ENCODE data around the gene EHBP1L1. TPM values are rescaled to one million over a fixed set of nuclear protein-coding genes. Genes with fewer than 3 reads are reported as not detected.

Gene EHBP1L1
- total and polyA plus RNA-seq, 2 of the 13 experiments (the other 11 are each of a cell fraction or from before 2014, with no cell fraction given): 8.3 to 10.6 TPM

- TF ChIP-seq BRCA1 (CRISPR knock-in tag; IDR thresholded peaks at IDR 0.05) (no peak), KDM6A (CRISPR knock-in tag; IDR thresholded peaks at IDR 0.05; ENCODE audit: low read depth) (no peak), ZNF687 (CRISPR knock-in tag; IDR thresholded peaks at IDR 0.05) (peak; percentile 38), ZNF326 (CRISPR knock-in tag; IDR thresholded peaks at IDR 0.05; ENCODE audit: borderline replicate concordance) (0 out of 2 replicates have a peak, but pooled peaks have one; percentile 28), SALL1 (CRISPR knock-in tag; IDR thresholded peaks at IDR 0.05) (0 out of 2 replicates have a peak, but pooled peaks have one; percentile 9), ZNF350 (CRISPR knock-in tag; IDR thresholded peaks at IDR 0.05; ENCODE audit: borderline replicate concordance, low read depth) (0 out of 2 replicates have a peak, but pooled peaks have one; percentile 35), SIX1 (CRISPR knock-in tag; IDR thresholded peaks at IDR 0.05; ENCODE audit: borderline replicate concordance) (no peak), TBX2 (CRISPR knock-in tag; IDR thresholded peaks at IDR 0.05; ENCODE audit: borderline replicate concordance) (peak; percentile 16; the same call in 1 of the 2 replicates), SP140L (CRISPR knock-in tag; IDR thresholded peaks at IDR 0.05; ENCODE audit: borderline replicate concordance) (no peak), SAP130 (CRISPR knock-in tag; IDR thresholded peaks at IDR 0.05; ENCODE audit: low read depth) (0 out of 2 replicates have a peak, but pooled peaks have one; percentile 14), SP4 (CRISPR knock-in tag; IDR thresholded peaks at IDR 0.05) (peak; percentile 27; the same call in 1 of the 2 replicates), NONO (IDR thresholded peaks at IDR 0.05) (no peak), NONO (CRISPR knock-in tag; conservative IDR thresholded peaks at IDR 0.05) (peak; percentile 63; the same call in 1 of the 2 replicates), RARA (CRISPR knock-in tag; IDR thresholded peaks at IDR 0.05) (0 out of 2 replicates have a peak, but pooled peaks have one; percentile 7), IRF9 (CRISPR knock-in tag; IDR thresholded peaks at IDR 0.05; ENCODE audit: borderline replicate concordance) (0 out of 2 replicates have a peak, but pooled peaks have one; percentile 29)
- TF ChIP-seq, protein P1, sequence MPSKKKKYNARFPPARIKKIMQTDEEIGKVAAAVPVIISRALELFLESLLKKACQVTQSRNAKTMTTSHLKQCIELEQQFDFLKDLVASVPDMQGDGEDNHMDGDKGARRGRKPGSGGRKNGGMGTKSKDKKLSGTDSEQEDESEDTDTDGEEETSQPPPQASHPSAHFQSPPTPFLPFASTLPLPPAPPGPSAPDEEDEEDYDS (CRISPR knock-in tag; IDR thresholded peaks at IDR 0.05): 0 out of 2 replicates have a peak, but pooled peaks have one; percentile 35
- TF ChIP-seq, protein P2, sequence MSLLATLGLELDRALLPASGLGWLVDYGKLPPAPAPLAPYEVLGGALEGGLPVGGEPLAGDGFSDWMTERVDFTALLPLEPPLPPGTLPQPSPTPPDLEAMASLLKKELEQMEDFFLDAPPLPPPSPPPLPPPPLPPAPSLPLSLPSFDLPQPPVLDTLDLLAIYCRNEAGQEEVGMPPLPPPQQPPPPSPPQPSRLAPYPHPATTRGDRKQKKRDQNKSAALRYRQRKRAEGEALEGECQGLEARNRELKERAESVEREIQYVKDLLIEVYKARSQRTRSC (CRISPR knock-in tag; IDR thresholded peaks at IDR 0.05; ENCODE audit: low read depth): no peak
- TF ChIP-seq, protein P3, sequence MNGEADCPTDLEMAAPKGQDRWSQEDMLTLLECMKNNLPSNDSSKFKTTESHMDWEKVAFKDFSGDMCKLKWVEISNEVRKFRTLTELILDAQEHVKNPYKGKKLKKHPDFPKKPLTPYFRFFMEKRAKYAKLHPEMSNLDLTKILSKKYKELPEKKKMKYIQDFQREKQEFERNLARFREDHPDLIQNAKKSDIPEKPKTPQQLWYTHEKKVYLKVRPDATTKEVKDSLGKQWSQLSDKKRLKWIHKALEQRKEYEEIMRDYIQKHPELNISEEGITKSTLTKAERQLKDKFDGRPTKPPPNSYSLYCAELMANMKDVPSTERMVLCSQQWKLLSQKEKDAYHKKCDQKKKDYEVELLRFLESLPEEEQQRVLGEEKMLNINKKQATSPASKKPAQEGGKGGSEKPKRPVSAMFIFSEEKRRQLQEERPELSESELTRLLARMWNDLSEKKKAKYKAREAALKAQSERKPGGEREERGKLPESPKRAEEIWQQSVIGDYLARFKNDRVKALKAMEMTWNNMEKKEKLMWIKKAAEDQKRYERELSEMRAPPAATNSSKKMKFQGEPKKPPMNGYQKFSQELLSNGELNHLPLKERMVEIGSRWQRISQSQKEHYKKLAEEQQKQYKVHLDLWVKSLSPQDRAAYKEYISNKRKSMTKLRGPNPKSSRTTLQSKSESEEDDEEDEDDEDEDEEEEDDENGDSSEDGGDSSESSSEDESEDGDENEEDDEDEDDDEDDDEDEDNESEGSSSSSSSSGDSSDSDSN (CRISPR knock-in tag; IDR thresholded peaks at IDR 0.05): no peak
Observed at GRCh38 chr11:65560555-65561418, 15.1 kb upstream of the EHBP1L1 start (continued).

All from HepG2 (cell line).